T-cell (primary cell): Measurements from ENCODE around the gene AKAP8L. TPM values are rescaled to one million over a fixed set of nuclear protein-coding genes. Genes with fewer than 3 reads are reported as not detected.

Source experiments
- ATAC-seq, 4 experiments: fragments of 200-7000 bp in 3 of 4; fragments of 150-1000 bp in 1 of 4; cut with Tn5 transposase; replicated peaks in 1 of 4; 1 replicate in 3 of 4; 2 replicates in 1 of 4; pipeline ENCODE4 v1.10.0; 2021; ENCODE audit warnings: moderate library complexity in 3 of 4, mild to moderate bottlenecking in 2 of 4, moderate number of reproducible peaks in 1 of 4
- CTCF ChIA-PET, 2 donors: fragments of 300-600 bp; sonication (Branson Sonifier 250); formaldehyde crosslinking; loops; one replicate each; lab custom pipeline; 2022; ENCODE audit warnings: antibody characterized with exemption in 2 of 2; lab: Charles Lee
- POLR2A ChIA-PET, 2 donors: fragments of 300-600 bp; sonication (Branson Sonifier 250); formaldehyde crosslinking; loops; one replicate each; lab custom pipeline; 2022; ENCODE audit warnings: antibody characterized with exemption in 2 of 2; lab: Charles Lee
- DNase-seq, 35 experiments: peaks; one replicate each; pipeline versions ENCODE4 v3.0.0 to v3.0.0-alpha.2; 2013 to 2023
- H3K27ac ChIP-seq: one replicate; pipeline ENCODE4 v1.5.1; 2013; ENCODE audit warnings: low read length
- H3K27me3 ChIP-seq, 2 experiments: replicated peaks in 1 of 2; 1 replicate in 1 of 2; 2 replicates in 1 of 2; pipeline versions ENCODE4 v1.6.1 to v1.7.0; 2013; ENCODE audit warnings: low read length in 1 of 2, mixed read lengths in 1 of 2; ENCODE audit not compliant: control insufficient read depth in 2 of 2, insufficient read depth in 2 of 2; ENCODE audit errors: extremely low read depth in 1 of 2
- H3K36me3 ChIP-seq, 2 donors: 1 replicate in 1 of 2; 2 replicates in 1 of 2; pipeline versions ENCODE4 v1.6.1 to v1.7.0; 2013; ENCODE audit warnings: low read length in 1 of 2; ENCODE audit not compliant: control insufficient read depth in 2 of 2, insufficient read depth in 1 of 2; ENCODE audit errors: extremely low read depth in 1 of 2
- H3K4me1 ChIP-seq, 2 experiments: 1 replicate in 1 of 2; 2 replicates in 1 of 2; pipeline versions ENCODE4 v1.6.1 to v1.7.0; 2013; ENCODE audit warnings: low read length in 2 of 2, mixed read lengths in 1 of 2; ENCODE audit not compliant: insufficient read depth in 2 of 2, control insufficient read depth in 1 of 2; ENCODE audit errors: extremely low read depth in 1 of 2
- H3K4me3 ChIP-seq, 2 donors: 1 replicate in 1 of 2; 2 replicates in 1 of 2; pipeline versions ENCODE4 v1.5.1 to v1.7.0; 2013; ENCODE audit warnings: mild to moderate bottlenecking in 2 of 2, low read length in 1 of 2, moderate library complexity in 1 of 2; ENCODE audit not compliant: control insufficient read depth in 1 of 2; ENCODE audit errors: extremely low read depth in 1 of 2
- H3K9me3 ChIP-seq: 2 replicates; pipeline ENCODE4 v1.7.0; 2013
- H3K27ac Mint-ChIP-seq, 2 donors: one replicate each; pipeline ENCODE4 v1.8.0; 2020 to 2021; ENCODE audit warnings: mild to moderate bottlenecking in 2 of 2, mixed read lengths in 2 of 2
- H3K27me3 Mint-ChIP-seq, 2 donors: one replicate each; pipeline ENCODE4 v1.8.0; 2021 to 2022; ENCODE audit warnings: mixed read lengths in 2 of 2
- H3K36me3 Mint-ChIP-seq: one replicate; pipeline ENCODE4 v1.8.0; 2021; ENCODE audit warnings: mixed read lengths
- H3K4me1 Mint-ChIP-seq, 3 donors: one replicate each; pipeline ENCODE4 v1.8.0; 2020 to 2022; ENCODE audit warnings: mixed read lengths in 3 of 3, mild to moderate bottlenecking in 1 of 3
- H3K4me3 Mint-ChIP-seq, 3 donors: one replicate each; pipeline ENCODE4 v1.8.0; 2020 to 2022; ENCODE audit warnings: mild to moderate bottlenecking in 3 of 3, mixed read lengths in 3 of 3, moderate library complexity in 3 of 3
- H3K9me3 Mint-ChIP-seq, 3 donors: one replicate each; pipeline ENCODE4 v1.8.0; 2020 to 2022; ENCODE audit warnings: mixed read lengths in 3 of 3
- WGBS: methylation state at CpG from one replicate; pipeline ENCODE4 v1.1.5; 2013; ENCODE audit warnings: missing lambda C conversion rate; ENCODE audit not compliant: insufficient coverage; 5-methylcytosine and 5-hydroxymethylcytosine counted together
- total RNA-seq, 35 experiments: library from RNA in 6 of 35; stranded (reverse) in 6 of 35; fragments of 120-200 nt in 1 of 35; gene quantifications; one replicate each; pipeline versions ENCODE4 v1.2.1 to v1.2.4 and lab custom pipeline; 2013 to 2026

The AKAP8L gene
- total RNA-seq, 5 donors from 2014 or later (not counting 1 experiment from before 2014, with no cell fraction given) = 134 to 198 (median 184) TPM

DNA sequence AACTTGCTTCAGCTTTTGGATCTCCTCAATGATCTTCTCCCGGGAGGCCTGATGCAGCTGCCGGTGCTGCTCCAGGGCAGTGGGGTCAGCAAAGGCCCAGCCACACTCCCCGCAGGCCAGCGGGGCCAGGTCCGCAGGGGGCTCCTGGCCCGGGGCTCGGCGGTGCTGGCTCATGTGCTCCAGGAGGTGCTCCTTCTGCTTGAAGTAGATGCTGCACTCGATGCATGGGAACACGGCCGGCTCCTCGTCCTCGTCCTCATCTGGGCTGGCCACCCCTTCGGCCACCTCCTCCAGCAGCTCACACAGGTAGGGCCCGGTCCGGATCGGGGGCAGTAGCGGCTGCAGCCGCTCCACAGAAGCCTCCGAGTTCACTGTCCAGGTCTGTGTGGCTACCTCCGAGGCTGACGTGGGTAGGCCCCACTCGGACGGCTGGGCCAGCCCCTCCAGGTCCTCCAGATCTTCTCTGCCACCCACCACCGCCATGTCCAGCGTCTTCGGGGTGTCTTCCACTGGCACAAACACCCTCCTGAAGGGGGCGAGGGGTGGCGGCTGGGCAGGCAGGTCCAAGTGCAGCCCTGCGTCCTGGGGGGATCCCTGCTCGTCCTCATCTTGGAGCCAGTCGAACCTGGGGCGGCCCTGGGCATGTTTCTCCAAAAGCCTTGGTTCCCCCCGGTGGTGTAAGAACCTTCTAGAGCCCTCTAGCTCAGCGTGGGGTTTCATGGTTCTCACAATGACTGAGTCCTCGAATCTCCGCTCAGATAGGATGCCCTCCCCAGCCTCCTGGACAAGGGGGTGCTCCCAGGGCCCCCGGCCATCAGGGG lies 21.2 kb upstream of the AKAP8L start:
- H3K27ac ChIP-seq = no peak overlapping the region

DNA sequence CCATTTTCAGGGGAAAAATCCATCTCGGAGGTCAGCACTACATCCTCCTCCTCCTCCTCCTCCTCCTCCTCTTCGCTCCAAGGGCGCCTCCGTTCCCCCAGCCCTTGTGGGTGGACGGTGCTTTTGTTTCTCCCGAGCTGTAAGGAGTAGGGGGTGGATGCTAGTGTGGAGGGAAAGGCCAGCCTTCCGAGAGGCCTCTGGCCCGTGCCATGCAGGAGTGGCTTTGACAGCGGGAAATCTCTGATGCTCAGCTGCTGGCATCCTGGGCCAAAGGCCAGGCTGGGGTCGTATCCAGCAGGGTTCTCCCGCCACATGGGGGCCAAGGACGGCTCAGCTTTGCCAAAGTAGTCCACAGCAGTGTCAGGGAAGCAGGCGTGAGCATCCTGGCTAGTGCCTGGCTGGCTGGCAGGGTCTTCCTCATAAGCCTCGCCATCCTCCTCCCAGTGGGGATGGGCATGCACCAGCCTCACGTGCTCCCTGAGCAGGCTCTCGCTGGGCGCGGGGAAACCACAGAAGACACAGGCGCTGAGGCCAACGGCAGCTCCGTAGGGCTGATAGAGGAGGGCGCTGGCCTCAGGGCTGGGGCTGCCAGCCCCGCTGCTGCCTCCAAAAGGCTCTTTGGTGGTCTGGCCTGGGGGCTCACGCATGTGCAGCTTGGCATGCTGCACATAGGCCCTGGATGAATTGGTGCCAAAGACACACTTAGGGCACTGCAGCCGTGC lies 20.5 kb upstream of the AKAP8L start:
- H3K9me3 ChIP-seq = no peaks in the 10 kb centered on the region
- no peak overlapping the region for H3K27ac Mint-ChIP-seq
- no peaks in the 10 kb centered on the region for H3K27me3 ChIP-seq
- H3K4me1 ChIP-seq = no peaks in the 10 kb centered on the region
- ChIA-PET CTCF (no interaction called here), POLR2A (no interaction called here)
- peaks cover 0 to 11% of the 10 kb centered on the region in 2 donors for H3K36me3 ChIP-seq
- no peak overlapping the region for H3K27ac ChIP-seq
- no peaks in the 10 kb centered on the region for H3K9me3 Mint-ChIP-seq
- 73% methylated on average over 19 of the region's 25 CpGs for WGBS
- H3K4me1 Mint-ChIP-seq = no peaks in the 10 kb centered on the region
- H3K36me3 Mint-ChIP-seq = no peaks in the 10 kb centered on the region
- ATAC-seq = no peak
- DNase-seq = no peak
- H3K27me3 Mint-ChIP-seq = no peaks in the 10 kb centered on the region
- no peak overlapping the region for H3K4me3 ChIP-seq
- H3K4me3 Mint-ChIP-seq = no peak overlapping the region

More for the DNA sequence above, 21.2 kb upstream of the AKAP8L start:
- Mint-ChIP-seq H3K9me3 (no peaks in the 10 kb centered on the region), H3K27ac (no peak overlapping the region), H3K4me1 (no peaks in the 10 kb centered on the region), H3K4me3 (no peak overlapping the region), H3K27me3 (no peaks in the 10 kb centered on the region), H3K36me3 (no peaks in the 10 kb centered on the region)
- 93% methylated on average over 34 of the region's 38 CpGs for WGBS
- POLR2A ChIA-PET = no interaction called here
- CTCF ChIA-PET = no interaction called here
- no peak overlapping the region for H3K4me3 ChIP-seq
- ATAC-seq (peak in 1 of 4 experiments; percentile 19), DNase-seq (no peak)
- no peaks in the 10 kb centered on the region for H3K27me3 ChIP-seq
- peaks cover 0 to 11% of the 10 kb centered on the region in 2 donors for H3K36me3 ChIP-seq
- no peaks in the 10 kb centered on the region for H3K9me3 ChIP-seq
- H3K4me1 ChIP-seq = no peaks in the 10 kb centered on the region

DNA sequence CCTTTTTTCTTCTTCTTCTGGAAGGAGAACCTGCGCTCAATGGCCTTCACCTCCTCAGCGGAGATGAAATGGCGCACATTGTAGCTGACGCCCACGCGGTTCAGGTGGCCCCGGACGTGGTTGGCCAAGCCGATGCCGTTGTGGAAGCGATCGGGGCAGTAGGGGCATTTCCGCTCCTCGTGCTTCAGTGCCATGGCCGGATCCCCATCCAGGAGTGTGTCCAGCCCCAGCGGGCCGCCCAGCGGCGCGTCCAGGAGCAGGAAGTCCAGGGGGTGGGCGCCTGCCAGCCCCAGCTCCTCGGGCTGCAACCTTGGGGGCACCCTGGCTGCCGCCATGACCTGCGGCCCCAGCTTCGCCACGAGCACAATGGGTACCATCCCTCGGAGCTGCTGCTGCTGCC lies 19.8 kb upstream of the AKAP8L start:
- H3K36me3 Mint-ChIP-seq = no peaks in the 10 kb centered on the region
- ATAC-seq = no peak
- no peak overlapping the region for H3K4me3 Mint-ChIP-seq
- no peaks in the 10 kb centered on the region for H3K27me3 Mint-ChIP-seq
- H3K4me1 ChIP-seq = peaks cover 0 to 3% of the 10 kb centered on the region in 2 experiments
- no peak overlapping the region for H3K27ac ChIP-seq
- H3K9me3 ChIP-seq = no peaks in the 10 kb centered on the region
- H3K27me3 ChIP-seq = no peaks in the 10 kb centered on the region
- CTCF ChIA-PET = no interaction called here
- H3K9me3 Mint-ChIP-seq = no peaks in the 10 kb centered on the region
- H3K36me3 ChIP-seq = peaks cover 0 to 11% of the 10 kb centered on the region in 2 donors
- peaks cover 1 to 2% (median 2%) of the 10 kb centered on the region in 3 donors for H3K4me1 Mint-ChIP-seq
- POLR2A ChIA-PET = interaction anchor here in 1 of 2 donors (0.6 kb wide), 1 partner anchor 94 kb away, joined by 4 read pairs; no protein-coding TSS in a partner anchor
- WGBS = 95% methylated on average over 22 of the region's 27 CpGs
- no peak overlapping the region for H3K4me3 ChIP-seq
- H3K27ac Mint-ChIP-seq = no peak overlapping the region
- no peak for DNase-seq

DNA sequence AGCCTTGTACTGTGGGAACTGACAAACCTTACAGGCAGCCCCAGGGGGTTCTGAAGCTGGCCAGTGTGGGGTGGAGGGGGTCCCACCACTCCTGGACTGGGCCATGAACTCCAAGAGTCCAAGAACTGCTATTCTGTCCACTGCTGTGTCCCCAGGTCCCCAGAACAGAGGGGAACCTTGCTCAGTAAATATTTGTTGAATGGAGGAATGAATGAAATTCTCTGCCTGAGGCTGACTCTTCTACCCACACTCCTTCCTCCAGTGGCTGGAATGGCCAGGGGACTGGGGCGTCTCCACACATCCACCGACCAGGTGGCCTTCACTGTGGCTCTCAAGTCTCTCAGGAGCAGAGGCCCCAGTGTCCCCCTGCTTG lies 19.3 kb upstream of the AKAP8L start:
- no peak overlapping the region for H3K27ac Mint-ChIP-seq
- CTCF ChIA-PET = no interaction called here
- Histone ChIP-seq H3K27ac (no peak overlapping the region), H3K4me3 (no peak overlapping the region), H3K36me3 (peaks cover 0 to 11% of the 10 kb centered on the region in 2 donors), H3K9me3 (no peaks in the 10 kb centered on the region), H3K4me1 (peaks cover 0 to 7% of the 10 kb centered on the region in 2 experiments), H3K27me3 (no peaks in the 10 kb centered on the region)
- POLR2A ChIA-PET = interaction anchor here in 1 of 2 donors (0.6 kb wide), 1 partner anchor 94 kb away, joined by 4 read pairs; no protein-coding TSS in a partner anchor
- H3K4me3 Mint-ChIP-seq = no peak overlapping the region
- H3K4me1 Mint-ChIP-seq = peaks cover 6% of the 10 kb centered on the region in 3 donors
- H3K27me3 Mint-ChIP-seq = no peaks in the 10 kb centered on the region
- no peaks in the 10 kb centered on the region for H3K36me3 Mint-ChIP-seq
- ATAC-seq (no peak), DNase-seq (no peak)
- H3K9me3 Mint-ChIP-seq = no peaks in the 10 kb centered on the region
- WGBS = 82% methylated on average over 2 of the region's 2 CpGs

DNA sequence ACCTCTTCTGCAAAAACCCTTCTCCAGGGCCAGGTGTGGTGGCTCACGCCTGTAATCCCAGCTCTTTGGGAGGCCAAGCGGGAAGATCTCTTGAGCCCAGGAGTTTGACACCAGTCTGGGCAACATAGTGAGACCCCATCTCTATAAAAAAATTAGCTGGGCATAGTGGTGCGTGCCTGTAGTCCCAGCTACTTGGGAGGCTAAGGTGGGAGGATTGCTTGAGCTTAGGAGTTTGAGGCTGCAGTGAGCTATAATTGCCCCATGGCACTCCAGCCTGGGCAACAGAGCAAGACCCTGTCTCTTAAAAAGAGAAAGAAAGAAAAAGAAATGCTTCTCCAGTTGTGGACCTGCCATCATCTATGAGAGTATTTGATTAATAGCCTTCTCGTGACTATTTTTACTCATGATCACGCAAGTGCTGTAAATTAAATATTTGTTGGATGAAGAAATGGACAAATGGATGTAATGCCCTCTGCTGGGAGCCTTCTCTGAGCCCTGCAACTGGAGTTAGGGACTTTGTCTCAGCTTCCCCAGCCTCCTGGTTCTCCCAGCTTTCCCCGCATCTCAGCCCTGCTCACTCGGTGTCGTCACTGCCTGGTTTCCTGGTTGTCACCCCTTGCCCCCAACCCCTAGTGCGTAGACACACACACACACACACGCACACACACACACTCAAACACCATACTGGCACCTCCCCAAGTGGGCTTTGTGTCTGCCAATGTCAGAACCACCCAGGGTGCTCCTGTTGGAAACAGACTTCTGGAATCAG lies 18.8 kb upstream of the AKAP8L start:
- Histone ChIP-seq H3K27ac (no peak overlapping the region), H3K27me3 (no peaks in the 10 kb centered on the region), H3K4me1 (peaks cover 0 to 11% of the 10 kb centered on the region in 2 experiments), H3K4me3 (no peak overlapping the region), H3K36me3 (peaks cover 0 to 11% of the 10 kb centered on the region in 2 donors), H3K9me3 (no peaks in the 10 kb centered on the region)
- CTCF ChIA-PET = interaction anchor here in 1 of 2 donors (1.0 kb wide), 1 partner anchor 24 kb away, joined by 4 read pairs; no protein-coding TSS in a partner anchor
- no peaks in the 10 kb centered on the region for H3K9me3 Mint-ChIP-seq
- H3K4me1 Mint-ChIP-seq = peaks cover 8 to 10% (median 9%) of the 10 kb centered on the region in 3 donors
- no peak overlapping the region for H3K27ac Mint-ChIP-seq
- POLR2A ChIA-PET = interaction anchor here in 1 of 2 donors (0.6 kb wide), 1 partner anchor 93 kb away, joined by 4 read pairs; no protein-coding TSS in a partner anchor
- H3K36me3 Mint-ChIP-seq = no peaks in the 10 kb centered on the region
- WGBS = 96% methylated on average over 8 of the region's 10 CpGs
- ATAC-seq (no peak), DNase-seq (no peak)
- H3K27me3 Mint-ChIP-seq = no peaks in the 10 kb centered on the region
- H3K4me3 Mint-ChIP-seq = no peak overlapping the region

DNA sequence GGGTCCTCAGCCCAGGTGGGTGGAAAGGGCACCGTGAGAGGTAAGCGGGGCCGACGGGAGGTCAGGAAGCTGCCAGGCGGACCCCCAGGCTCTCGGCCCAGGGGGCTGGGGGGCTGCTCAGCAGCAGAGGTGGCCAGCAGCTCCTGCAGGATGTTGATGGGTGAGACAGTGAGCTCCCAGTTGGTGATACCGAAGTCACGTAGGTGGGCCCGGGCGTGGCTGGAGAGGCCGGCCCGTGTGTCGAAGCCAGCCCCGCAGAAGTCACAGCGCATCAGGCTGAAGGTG lies 18.0 kb upstream of the AKAP8L start:
- no peak overlapping the region for H3K27ac ChIP-seq
- ChIA-PET POLR2A (no interaction called here), CTCF (interaction anchor here (0.7 to 1.0 kb wide), 2 partner anchors 23 to 34 kb away, joined by 3 to 4 read pairs; no protein-coding TSS in a partner anchor)
- H3K27me3 ChIP-seq = no peaks in the 10 kb centered on the region
- peaks cover 11 to 12% (median 12%) of the 10 kb centered on the region in 3 donors for H3K4me1 Mint-ChIP-seq
- H3K9me3 ChIP-seq = no peaks in the 10 kb centered on the region
- ATAC-seq = no peak
- H3K4me3 ChIP-seq = no peak overlapping the region
- peaks cover under 1 to 15% of the 10 kb centered on the region in 2 experiments for H3K4me1 ChIP-seq
- H3K36me3 Mint-ChIP-seq = no peaks in the 10 kb centered on the region
- H3K9me3 Mint-ChIP-seq = no peaks in the 10 kb centered on the region
- 96% methylated on average over 7 of the region's 15 CpGs for WGBS
- no peak overlapping the region for H3K4me3 Mint-ChIP-seq
- no peak overlapping the region for H3K27ac Mint-ChIP-seq
- no peak for DNase-seq
- H3K36me3 ChIP-seq = peaks cover 0 to 11% of the 10 kb centered on the region in 2 donors
- H3K27me3 Mint-ChIP-seq = no peaks in the 10 kb centered on the region
